K562 (cell line): ENCODE data around the gene LRRC8A. TPM values are rescaled to one million over a fixed set of nuclear protein-coding genes. Genes with fewer than 3 reads are reported as not detected.

Experiments
- ATAC-seq: fragments of 200-7000 bp; cut with Tn5 transposase; 3 replicates; pipeline ENCODE4 v1.9.1; 2020; ENCODE audit warnings: moderate library complexity
- BruUV-seq: library from RNA; stranded (reverse); fragments of 400-500 nt; replicated peaks from 2 replicates; lab custom pipeline; 2021; lab: Mats Ljungman, UMichigan
- CTCF ChIA-PET: fragments of 300-600 bp; formaldehyde crosslinking; extraction: SDS; loops from one replicate; lab custom pipeline; 2021; ENCODE audit warnings: low intra/inter-chr PET ratio; lab: Yijun Ruan, JAX
- POLR2A ChIA-PET: fragments of 300-600, 350-650 bp; sonication (Branson Sonifier 250); formaldehyde crosslinking; extraction: SDS; loops from one replicate; lab custom pipeline; 2021; ENCODE audit warnings: antibody characterized with exemption, inconsistent platforms; lab: Yijun Ruan, JAX
- DNase-seq, 4 experiments: peaks; one replicate each; pipeline versions ENCODE4 v3.0.0 to v3.0.0-alpha.2; 2011 to 2018; ENCODE audit warnings: low spot score in 3 of 4, mixed read lengths in 3 of 4; ENCODE audit errors: extremely low read depth in 1 of 4
- FAIRE-seq: peaks from 2 replicates; lab custom pipeline; 2011; peaks lifted over from hg19 to GRCh38; lab: Jason Lieb, UNC
- H2AFZ ChIP-seq: 2 replicates; pipeline ENCODE4 v1.6.0; 2011; ENCODE audit warnings: low read depth, low read length, control low read depth, inconsistent platforms
- H3K27ac ChIP-seq: fragments of 200-600 bp; 3 replicates; pipeline ENCODE4 v1.8.0; 2011; ENCODE audit warnings: low read depth, mild to moderate bottlenecking, control low read depth, inconsistent platforms, low read length, moderate library complexity, mixed read lengths; ENCODE audit errors: extremely low read depth
- H3K27me3 ChIP-seq, 2 experiments: fragments of 300-600 bp in 1 of 2; 2 replicates in 1 of 2; 3 replicates in 1 of 2; pipeline versions ENCODE4 v1.6.0 to v1.8.0; 2011; ENCODE audit warnings: inconsistent platforms in 2 of 2, low read length in 2 of 2, mild to moderate bottlenecking in 1 of 2, mixed read lengths in 1 of 2, moderate library complexity in 1 of 2; ENCODE audit not compliant: control insufficient read depth in 2 of 2, insufficient read depth in 2 of 2
- H3K36me3 ChIP-seq: fragments of 300-600 bp; 3 replicates; pipeline ENCODE4 v1.8.0; 2011; ENCODE audit warnings: mild to moderate bottlenecking, low read length, inconsistent platforms; ENCODE audit not compliant: control insufficient read depth, insufficient read depth
- H3K4me1 ChIP-seq, 2 experiments: fragments of 200-600 bp in 1 of 2; replicated peaks in 1 of 2; 2 replicates in 1 of 2; 3 replicates in 1 of 2; pipeline versions ENCODE4 v1.5.1 to v1.8.0; 2011; ENCODE audit warnings: inconsistent platforms in 2 of 2, low read length in 2 of 2, mild to moderate bottlenecking in 1 of 2, mixed read lengths in 1 of 2, moderate library complexity in 1 of 2; ENCODE audit not compliant: control insufficient read depth in 2 of 2, insufficient read depth in 2 of 2
- H3K4me2 ChIP-seq: 2 replicates; pipeline ENCODE4 v1.6.1; 2011; ENCODE audit warnings: low read length, control low read depth, inconsistent platforms, mixed read lengths; ENCODE audit not compliant: insufficient read depth
- H3K4me3 ChIP-seq: fragments of 200-600 bp; sonication (generic), shearing (Covaris generic); 2 replicates; pipeline ENCODE4 v1.5.1; 2016; ENCODE audit warnings: control low read depth, inconsistent platforms
- H3K79me2 ChIP-seq: fragments of 200-600 bp; 3 replicates; pipeline ENCODE4 v1.8.0; 2011; ENCODE audit warnings: low read length, inconsistent platforms; ENCODE audit not compliant: control insufficient read depth, insufficient read depth
- H3K9ac ChIP-seq, 2 experiments: 2 replicates each; pipeline versions ENCODE4 v1.6.0 to v1.6.1; 2011; ENCODE audit warnings: low read depth in 2 of 2, low read length in 2 of 2, control low read depth in 1 of 2, inconsistent platforms in 1 of 2, mild to moderate bottlenecking in 1 of 2, mixed read lengths in 1 of 2; ENCODE audit not compliant: insufficient read depth in 1 of 2
- H3K9me1 ChIP-seq: one replicate; pipeline ENCODE4 v1.6.0; 2011; ENCODE audit warnings: inconsistent platforms, mild to moderate bottlenecking, low read length, moderate library complexity; ENCODE audit not compliant: control insufficient read depth, insufficient read depth
- H3K9me3 ChIP-seq: replicated peaks from 2 replicates; pipeline ENCODE4 v1.5.1; 2011; ENCODE audit warnings: low read depth, low read length, inconsistent platforms; ENCODE audit not compliant: control insufficient read depth, insufficient read depth
- H4K20me1 ChIP-seq: replicated peaks from 2 replicates; pipeline ENCODE4 v1.6.1; 2011; ENCODE audit warnings: low read length, inconsistent platforms, mixed read lengths; ENCODE audit not compliant: control insufficient read depth, insufficient read depth
- ARID1B ChIP-seq: fragments of 450-650 bp; IDR thresholded peaks from 2 replicates; pipeline ENCODE4 v1.6.1; 2016; ENCODE audit warnings: antibody characterized with exemption, mild to moderate bottlenecking, inconsistent platforms
- ATF1 ChIP-seq, 2 experiments: fragments of 450-650 bp in 1 of 2; IDR thresholded peaks; 2 replicates each; pipeline ENCODE4 v1.6.1; 2016; ENCODE audit warnings: missing compliant biosample characterization in 1 of 2, missing genetic modification characterization in 1 of 2
- ATF3 ChIP-seq, 2 experiments: fragments of 450-650 bp in 1 of 2; sonication (generic) in 1 of 2; formaldehyde crosslinking in 1 of 2; IDR thresholded peaks in 1 of 2; conservative IDR thresholded peaks in 1 of 2; 2 replicates each; pipeline versions ENCODE4 v1.6.1 to v1.8.1; 2016 to 2023; ENCODE audit warnings: mild to moderate bottlenecking in 2 of 2, moderate library complexity in 2 of 2, inconsistent platforms in 1 of 2, missing genetic modification reagents in 1 of 2
- BCOR ChIP-seq: fragments of 450-650 bp; IDR thresholded peaks from 2 replicates; pipeline ENCODE4 v1.6.1; 2016
- CBFA2T2 ChIP-seq: fragments of 450-650 bp; conservative IDR thresholded peaks from 2 replicates; pipeline ENCODE4 v1.6.1; 2017; ENCODE audit warnings: mild to moderate bottlenecking
- COPS2 ChIP-seq: fragments of 450-650 bp; conservative IDR thresholded peaks from 2 replicates; pipeline ENCODE4 v1.6.1; 2016; ENCODE audit warnings: mild to moderate bottlenecking, moderate library complexity
- CSDE1 ChIP-seq, 2 experiments: fragments of 450-650 bp; IDR thresholded peaks; 2 replicates each; pipeline ENCODE4 v1.6.1; 2016; ENCODE audit warnings: mild to moderate bottlenecking in 1 of 2
- E2F4 ChIP-seq: sonication (generic); formaldehyde crosslinking; IDR thresholded peaks from 2 replicates; pipeline ENCODE4 v1.8.0; 2022; ENCODE audit warnings: mild to moderate bottlenecking, low read depth, missing genetic modification reagents
- EGR1 ChIP-seq: fragments of 450-650 bp; conservative IDR thresholded peaks from 2 replicates; pipeline ENCODE4 v1.6.1; 2017; ENCODE audit warnings: mild to moderate bottlenecking
- EP300 ChIP-seq: IDR thresholded peaks from 2 replicates; pipeline ENCODE4 v1.6.1; 2012; ENCODE audit warnings: low read length, improper control_type of control experiment
- ETV1 ChIP-seq: fragments of 450-650 bp; conservative IDR thresholded peaks from 2 replicates; pipeline ENCODE4 v1.6.1; 2016; ENCODE audit warnings: missing genetic modification characterization, control low read depth, low read depth, missing compliant biosample characterization
- HNRNPUL1 ChIP-seq: fragments of 200-400 bp; formaldehyde crosslinking; IDR thresholded peaks from 2 replicates; pipeline ENCODE4 v1.6.1; 2017; ENCODE audit warnings: low read length
- KDM1A ChIP-seq, 2 experiments: fragments of 450-650 bp; IDR thresholded peaks; 2 replicates each; pipeline ENCODE4 v1.6.1; 2016; ENCODE audit warnings: mild to moderate bottlenecking in 2 of 2
- L3MBTL2 ChIP-seq: fragments of 450-650 bp; IDR thresholded peaks from 2 replicates; pipeline ENCODE4 v1.6.1; 2016; ENCODE audit warnings: mild to moderate bottlenecking, moderate library complexity
- MYC ChIP-seq, 2 experiments: fragments of 250-450 bp in 1 of 2; sonication (Bioruptor Pico) in 1 of 2; IDR thresholded peaks; 2 replicates each; pipeline versions ENCODE4 v1.5.1 to v1.6.1; 2012 to 2021; ENCODE audit warnings: low read depth in 2 of 2, borderline replicate concordance in 1 of 2, improper control_type of control experiment in 1 of 2, low read length in 1 of 2, mild to moderate bottlenecking in 1 of 2, moderate library complexity in 1 of 2
- NFRKB ChIP-seq: fragments of 450-650 bp; IDR thresholded peaks from 2 replicates; pipeline ENCODE4 v1.6.1; 2016; ENCODE audit warnings: low read depth
- ZBTB26 ChIP-seq: fragments of 450-650 bp; formaldehyde crosslinking; IDR thresholded peaks from 2 replicates; pipeline ENCODE4 v1.4.0; 2022; ENCODE audit warnings: missing genetic modification characterization
- ZNF384 ChIP-seq: IDR thresholded peaks from 2 replicates; pipeline ENCODE4 v1.6.1; 2012; ENCODE audit warnings: low read depth, low read length, improper control_type of control experiment
- ZNF764 ChIP-seq: fragments of 250-450 bp; sonication (Bioruptor Pico); IDR thresholded peaks from 2 replicates; pipeline ENCODE4 v1.4.0; 2020; ENCODE audit warnings: low read depth, mild to moderate bottlenecking, moderate library complexity
- WGBS: fragments of 100-300 bp; shearing (Covaris generic); methylation state at CpG from one replicate; pipeline ENCODE4 v1.1.6; 2016; ENCODE audit warnings: low coverage, mixed read lengths; ENCODE audit not compliant: insufficient coverage; ENCODE audit errors: missing lambda C conversion rate; 5-methylcytosine and 5-hydroxymethylcytosine counted together
- in situ Hi-C: fragments of 300-500 bp; cut with MboI; formaldehyde crosslinking; loops from 4 replicates; pipeline ENCODE4 v1.15.0; 2018; ENCODE audit warnings: inconsistent platforms, mixed read lengths
- intact Hi-C: fragments of 100-400 bp; cut with micrococcal nuclease; formaldehyde crosslinking; loops from 2 replicates; pipeline ENCODE4 v1.14.2; 2022
- polyA plus RNA-seq, 8 experiments: library from polyadenylated mRNA; depleted of rRNA in 4 of 8; stranded (reverse) in 5 of 8; unstranded in 3 of 8; fragments of >200 nt; fragmentation: Nextera tagmentation in 2 of 8; fragmentation: Illumina TruSeq in 1 of 8; extraction: Ambion mirVana in 2 of 8; extraction: Trizol in 1 of 8; gene quantifications; 2 replicates each; pipeline versions ENCODE4 v1.2.1 to v1.2.3, GENCODE V29; 2011 to 2014; ENCODE audit warnings: inconsistent platforms in 1 of 8, missing spikeins in 1 of 8
- total RNA-seq, 7 experiments: library from RNA; depleted of rRNA in 6 of 7; stranded (reverse); fragments of >200 nt in 6 of 7; fragmentation: Illumina TruSeq in 2 of 7; extraction: Trizol in 2 of 7; gene quantifications; 2 replicates each; pipeline versions ENCODE4 v1.2.1 to v1.2.3, GENCODE V29; 2011 to 2021; ENCODE audit warnings: low replicate concordance in 1 of 7

The LRRC8A gene
- total and polyA plus RNA-seq, 9 of the 15 experiments (the other 6 are each of a cell fraction or from before 2014, with no cell fraction given) = 2.9 to 24.7 (median 8.9) TPM

GRCh38 chr9:128913995-128914772 lies 32.3 kb downstream of the LRRC8A start:
- in situ Hi-C loops = no loop called here
- ATAC-seq (peak; percentile 38; the same call in 2 of the 3 replicates), FAIRE-seq (peak; percentile 66), DNase-seq (peak in 2 of 4 experiments; percentile 47 to 64)
- Histone ChIP-seq H3K9me3 (no peaks in the 10 kb centered on the region), H3K9ac (peak overlapping the region in 1 of 2 experiments; percentile 88; a peak in 2 of 4 replicates), H3K4me3 (no peak overlapping the region), H3K79me2 (0 out of 3 replicates have a peak, but pooled peaks cover 11% of the 10 kb centered on the region), H4K20me1 (no peaks in the 10 kb centered on the region; the same call in 1 of the 2 replicates), H3K36me3 (peaks cover 46% of the 10 kb centered on the region; the same call in 2 of the 3 replicates), H3K4me1 (peaks cover 17 to 45% of the 10 kb centered on the region in 2 experiments), H3K27me3 (no peaks in the 10 kb centered on the region; a peak in 1 of 5 replicates), H3K4me2 (no peak overlapping the region), H3K27ac (no peak overlapping the region; the same call in 2 of the 3 replicates), H2AFZ (no peak overlapping the region), H3K9me1 (no peaks in the 10 kb centered on the region)
- no TSS peak for BruUV-seq
- ChIA-PET POLR2A (no interaction called here), CTCF (no interaction called here)
- 40% methylated on average over 23 of the region's 23 CpGs for WGBS
- intact Hi-C loops = no loop called here
- TF ChIP-seq MYC (IDR thresholded peaks at IDR 0.05; ENCODE audit: low read depth, low read length) (peak; percentile 26; the same call in 1 of the 2 replicates), MYC (CRISPR knock-in tag; IDR thresholded peaks at IDR 0.05; ENCODE audit: borderline replicate concordance, low read depth) (no peak), NFRKB (no peak), ATF3 (IDR thresholded peaks at IDR 0.05) (peak; percentile 10; the same call in 1 of the 2 replicates), ATF3 (CRISPR knock-in tag; conservative IDR thresholded peaks at IDR 0.05) (no peak), EGR1 (peak; percentile 73), E2F4 (CRISPR knock-in tag) (no peak), ZNF384 (peak; percentile 88), EP300 (no peak), COPS2 (no peak), ETV1 (tag) (no peak), KDM1A (IDR thresholded peaks at IDR 0.05) (peak; percentile 47 to 62; a peak in 3 of 4 replicates), L3MBTL2 (peak; percentile 35; the same call in 1 of the 2 replicates), ZNF764 (no peak), CSDE1 (IDR thresholded peaks at IDR 0.05) (no peak), HNRNPUL1 (no peak), ARID1B (peak; percentile 48; the same call in 1 of the 2 replicates), CBFA2T2 (peak; percentile 38), ATF1 (CRISPR knock-in tag; IDR thresholded peaks at IDR 0.05) (no peak), ATF1 (tag; IDR thresholded peaks at IDR 0.05) (0 out of 2 replicates have a peak, but pooled peaks have one; percentile 24), BCOR (peak; percentile 75), ZBTB26 (CRISPR knock-in tag) (no peak)
